SW480 (cell line): ENCODE results near the gene TEAD1.
"Not testable (repeated sequence)": the region's sequence is repeated elsewhere in the genome, so short reads cannot be mapped to it uniquely, and the experiment has no call there.

Source experiments
- DNase-seq: peaks from one replicate; pipeline ENCODE4 v3.0.0-alpha.2; 2016; ENCODE audit warnings: low spot score

TEAD1 gene

GRCh38 chr11:12864316-12865156, 190.3 kb downstream of the TEAD1 start:
- DNase-seq, result no peak

- no peak for DNase-seq
Observed at GRCh38 chr11:12865863-12866595, 191.8 kb downstream of the TEAD1 start.

- no peak for DNase-seq
Observed at GRCh38 chr11:12867531-12867930, 193.3 kb downstream of the TEAD1 start.

GRCh38 chr11:12868315-12869073, 194.3 kb downstream of the TEAD1 start:
- DNase-seq, result no peak

GRCh38 chr11:12871241-12871640, 197.0 kb downstream of the TEAD1 start:
- DNase-seq, result no peak

- no peak for DNase-seq
Observed at GRCh38 chr11:12871788-12872321, 197.6 kb downstream of the TEAD1 start.

GRCh38 chr11:12876340-12876739, 202.1 kb downstream of the TEAD1 start:
- no peak for DNase-seq

GRCh38 chr11:12876988-12877387, 202.8 kb downstream of the TEAD1 start:
- no peak for DNase-seq

GRCh38 chr11:12877508-12877907, 203.3 kb downstream of the TEAD1 start:
- not testable (repeated sequence) for DNase-seq

GRCh38 chr11:12880327-12880726, 206.1 kb downstream of the TEAD1 start:
- no peak for DNase-seq

- DNase-seq, result no peak
Observed at GRCh38 chr11:12882670-12883069, 208.4 kb downstream of the TEAD1 start.

GRCh38 chr11:12884751-12885318, 210.6 kb downstream of the TEAD1 start:
- no peak for DNase-seq

GRCh38 chr11:12885717-12886239, 211.6 kb downstream of the TEAD1 start:
- DNase-seq, result no peak

GRCh38 chr11:12886508-12886907, 212.3 kb downstream of the TEAD1 start:
- DNase-seq, result no peak

GRCh38 chr11:12888525-12889158, 214.4 kb downstream of the TEAD1 start:
- peak; percentile 82 for DNase-seq

GRCh38 chr11:12889243-12889642, 215.0 kb downstream of the TEAD1 start:
- no peak for DNase-seq

GRCh38 chr11:12890476-12890875, 216.3 kb downstream of the TEAD1 start:
- DNase-seq, result no peak

GRCh38 chr11:12893787-12894672, 219.8 kb downstream of the TEAD1 start:
- DNase-seq, result peak; percentile 27

- no peak for DNase-seq
Observed at GRCh38 chr11:12897390-12897789, 223.2 kb downstream of the TEAD1 start.

- DNase-seq, result no peak
Observed at GRCh38 chr11:12897867-12898266, 223.6 kb downstream of the TEAD1 start.
